HuH-7.5 (cell line): Measurements from ENCODE around the gene GP1BB.
A peak's percentile ranks its signal among the peaks of the same experiment; 100 is the strongest.
"Not testable (repeated sequence)": the region's sequence is repeated elsewhere in the genome, so short reads cannot be mapped to it uniquely, and the experiment has no call there.

Experiments
- DNase-seq: peaks from one replicate; pipeline ENCODE4 v3.0.0; 2011; ENCODE audit warnings: low spot score

Gene GP1BB

DNA sequence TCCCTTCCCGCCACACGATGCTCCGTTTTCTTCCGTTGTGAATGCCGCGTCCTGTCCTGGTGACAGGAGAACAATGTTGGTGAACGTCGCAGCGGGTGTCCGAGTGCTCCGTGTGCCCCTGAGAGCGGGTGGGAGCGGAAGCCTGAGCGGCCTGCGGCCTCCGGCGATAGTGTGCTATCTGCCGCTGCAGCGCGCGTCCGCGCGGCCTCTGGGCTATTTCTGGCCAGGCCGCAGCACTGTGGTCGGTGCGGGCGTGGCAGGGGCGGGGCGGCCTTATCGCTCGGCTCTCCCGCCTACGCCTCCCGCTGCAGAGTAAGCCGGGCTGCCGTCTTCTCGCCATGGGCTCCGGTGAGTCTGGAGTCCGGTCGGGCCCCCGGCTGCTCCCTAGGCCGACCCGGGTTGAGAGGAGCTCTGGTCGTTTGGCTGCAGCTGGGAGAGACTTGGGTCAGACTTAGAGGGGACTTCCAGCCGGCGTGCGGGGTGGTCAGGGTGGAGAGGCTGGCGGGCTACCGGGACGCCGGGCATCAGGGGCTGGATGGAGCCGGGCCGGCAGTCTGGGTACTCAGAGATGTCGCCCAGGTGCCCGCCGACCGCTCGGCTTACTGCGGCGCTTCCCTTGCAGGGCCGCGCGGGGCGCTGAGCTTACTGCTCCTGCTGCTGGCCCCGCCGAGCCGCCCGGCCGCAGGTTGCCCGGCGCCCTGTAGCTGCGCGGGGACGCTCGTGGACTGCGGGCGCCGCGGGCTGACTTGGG, at the start of gene GP1BB:
TSS of gene GP1BB (plus strand) at position 308 of the 751 bp plus-strand sequence. CDS start at position 339, 31 bp downstream.
- peak; percentile 87 for DNase-seq

DNA sequence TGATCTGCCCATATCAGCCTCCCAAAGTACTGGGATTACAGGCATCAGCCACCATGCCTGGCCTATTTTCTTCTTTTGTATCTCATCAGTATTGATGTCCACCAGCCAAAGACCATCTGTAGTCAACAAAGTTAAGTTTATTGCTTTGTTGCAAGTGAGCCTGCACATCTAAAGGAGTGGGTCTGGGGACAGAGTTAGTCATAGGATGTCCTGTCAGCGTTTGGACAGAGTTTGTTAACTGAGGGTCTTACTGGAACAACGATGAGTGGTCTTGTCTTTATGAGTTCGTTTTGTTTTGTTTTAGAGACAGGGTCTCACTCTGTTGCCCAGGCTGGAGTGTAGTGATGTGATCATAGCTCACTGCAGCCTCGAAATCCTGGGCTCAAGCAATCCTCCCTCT, 49.7 kb upstream of the GP1BB start:
- DNase-seq: no peak

DNA sequence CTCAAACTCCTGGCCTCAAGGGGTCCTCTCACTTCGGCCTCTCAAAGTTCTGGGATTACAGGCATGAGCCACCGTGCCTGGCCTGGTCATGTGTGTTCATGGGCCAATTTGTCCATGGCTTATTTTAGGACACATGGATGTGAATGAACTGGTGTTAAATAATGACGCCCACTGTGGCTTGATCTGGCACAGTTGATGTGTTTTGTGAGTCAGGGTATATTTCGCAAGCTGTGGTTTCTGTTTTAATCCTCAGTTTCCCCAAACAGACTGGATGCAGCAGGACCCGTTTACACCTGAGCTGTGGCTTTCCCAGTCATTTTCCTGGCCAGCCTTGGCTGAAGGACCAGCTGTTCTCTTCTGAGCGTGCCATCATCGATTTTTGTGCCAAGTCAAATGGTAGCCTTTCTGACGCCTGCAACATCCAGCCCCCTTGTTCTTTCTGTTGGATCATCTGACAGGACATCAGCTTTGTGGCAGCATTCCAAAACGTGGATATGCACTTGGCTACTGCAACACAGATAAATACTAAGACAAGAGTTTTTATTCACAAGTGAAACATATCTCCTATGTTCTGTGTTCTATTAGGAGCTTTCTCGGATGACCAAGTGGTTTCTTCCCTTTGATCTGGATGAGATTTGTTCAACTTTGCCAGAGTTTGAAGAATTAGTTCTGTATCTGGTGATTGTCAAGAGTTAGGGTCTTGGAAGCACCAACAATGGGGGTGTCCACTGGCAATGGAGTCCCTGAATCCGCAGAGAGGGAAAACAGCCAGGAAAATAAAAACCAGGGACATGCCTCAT, 49.0 kb upstream of the GP1BB start:
- DNase-seq: no peak

DNA sequence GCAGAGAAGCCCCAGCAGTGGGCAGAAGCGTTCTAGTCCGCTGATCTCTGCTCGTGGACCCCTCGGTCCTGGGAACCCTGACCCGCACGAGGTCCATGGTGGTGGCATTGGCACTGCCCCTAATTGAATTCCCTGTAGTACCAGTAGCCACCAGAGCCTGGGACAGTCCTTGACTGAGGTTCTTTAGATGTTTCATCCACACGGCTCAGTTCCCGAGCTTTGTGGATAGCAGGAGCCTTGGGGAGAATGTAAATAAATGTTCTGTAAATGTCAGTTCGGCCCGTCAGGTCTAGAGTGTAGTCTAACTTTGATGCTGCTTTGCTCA, 48.4 kb upstream of the GP1BB start:
- no peak for DNase-seq

DNA sequence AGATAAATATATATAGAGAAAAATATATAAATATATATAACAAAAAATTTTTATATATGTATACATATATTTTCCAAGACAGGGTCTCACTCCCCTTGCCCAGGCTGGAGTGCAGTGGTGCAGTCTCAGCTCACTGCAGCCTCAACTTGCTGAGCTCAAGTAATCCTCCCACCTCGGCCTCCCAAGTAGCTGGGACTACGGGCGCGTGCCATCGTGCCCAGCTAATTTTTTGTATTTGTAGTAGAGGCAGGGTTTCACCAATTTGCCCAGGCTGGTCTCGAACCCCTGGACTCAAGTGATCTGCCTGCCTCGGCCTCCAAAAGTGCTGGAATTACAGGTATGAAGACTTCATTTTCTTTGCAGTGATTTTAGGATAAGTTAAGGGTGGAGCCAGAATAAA, 47.9 kb upstream of the GP1BB start:
- no peak for DNase-seq

DNA sequence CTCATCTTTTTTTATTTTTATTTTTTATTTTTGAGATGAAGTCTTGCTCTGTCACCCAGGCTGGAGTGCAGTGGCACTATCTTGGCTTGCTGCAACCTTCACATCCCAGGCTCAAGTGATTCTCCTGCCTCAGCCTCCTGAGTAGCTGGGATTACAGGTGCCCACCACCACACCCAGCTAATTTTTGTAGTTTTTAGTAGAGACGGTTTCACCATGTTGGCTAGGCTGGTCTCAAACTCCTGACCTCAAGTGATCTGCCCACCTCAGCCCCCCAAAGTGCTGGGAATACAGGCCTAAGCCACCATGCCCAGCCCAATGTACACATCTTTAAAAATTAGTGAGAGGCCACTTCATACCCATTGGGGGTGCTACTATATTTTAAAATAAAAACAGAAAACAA, 46.9 kb upstream of the GP1BB start:
- DNase-seq: not testable (repeated sequence)

DNA sequence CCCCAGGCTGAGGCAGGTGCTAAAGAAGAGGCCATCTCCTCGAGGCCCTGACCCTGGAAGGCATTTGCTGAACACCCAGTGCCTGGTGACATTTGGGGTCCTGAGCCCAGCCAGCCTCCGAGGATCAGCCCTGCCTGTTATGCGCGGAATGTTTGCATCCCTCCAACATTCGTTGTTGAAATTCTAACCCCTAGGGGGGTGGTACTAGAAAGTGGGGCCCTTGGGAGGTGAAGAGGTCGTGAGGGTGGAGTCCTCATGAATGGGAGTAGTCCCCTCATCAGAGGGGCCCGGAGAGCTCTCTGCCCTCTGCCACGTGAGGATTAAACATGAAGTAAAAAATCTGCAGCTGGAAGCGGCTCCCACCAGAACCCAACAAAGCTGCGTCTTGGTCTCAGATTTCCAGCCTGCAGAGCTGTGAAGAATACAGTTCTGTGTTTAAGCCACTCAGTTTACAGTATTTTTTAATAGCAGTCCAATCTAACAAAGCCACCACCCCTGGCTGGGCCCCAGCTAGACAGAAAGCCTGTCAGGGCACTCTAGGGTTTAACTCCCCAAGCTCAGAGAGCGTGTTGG, 44.3 kb upstream of the GP1BB start:
- no peak for DNase-seq

DNA sequence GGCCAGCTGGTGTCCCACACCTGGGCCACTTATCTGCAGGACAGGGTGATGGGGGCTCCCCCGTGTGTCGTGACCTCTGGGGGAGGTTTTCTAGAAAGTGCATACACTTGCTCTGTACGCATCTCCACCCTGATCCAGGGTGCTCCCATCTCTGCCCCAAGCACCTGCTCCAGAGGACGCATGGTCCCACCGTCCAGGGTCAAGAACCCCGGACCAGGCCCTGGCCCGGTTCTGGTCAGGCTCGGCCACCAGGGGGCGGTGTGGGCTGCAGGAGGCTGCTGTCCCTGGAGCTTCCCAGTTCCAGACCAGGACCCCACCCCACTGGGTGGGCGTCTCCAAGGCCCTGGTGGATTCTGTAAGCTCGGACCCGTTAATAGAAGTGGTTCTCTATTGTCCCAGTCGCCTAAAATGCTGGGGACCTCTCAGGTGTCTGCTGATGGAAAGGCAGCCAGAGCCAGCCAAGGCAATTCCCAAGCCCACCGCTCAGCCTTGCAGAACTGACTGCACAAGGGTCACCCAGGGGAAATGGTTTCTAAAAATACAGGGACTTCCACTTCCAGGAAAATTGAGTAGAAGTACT, 43.7 kb upstream of the GP1BB start:
- DNase-seq: no peak

DNA sequence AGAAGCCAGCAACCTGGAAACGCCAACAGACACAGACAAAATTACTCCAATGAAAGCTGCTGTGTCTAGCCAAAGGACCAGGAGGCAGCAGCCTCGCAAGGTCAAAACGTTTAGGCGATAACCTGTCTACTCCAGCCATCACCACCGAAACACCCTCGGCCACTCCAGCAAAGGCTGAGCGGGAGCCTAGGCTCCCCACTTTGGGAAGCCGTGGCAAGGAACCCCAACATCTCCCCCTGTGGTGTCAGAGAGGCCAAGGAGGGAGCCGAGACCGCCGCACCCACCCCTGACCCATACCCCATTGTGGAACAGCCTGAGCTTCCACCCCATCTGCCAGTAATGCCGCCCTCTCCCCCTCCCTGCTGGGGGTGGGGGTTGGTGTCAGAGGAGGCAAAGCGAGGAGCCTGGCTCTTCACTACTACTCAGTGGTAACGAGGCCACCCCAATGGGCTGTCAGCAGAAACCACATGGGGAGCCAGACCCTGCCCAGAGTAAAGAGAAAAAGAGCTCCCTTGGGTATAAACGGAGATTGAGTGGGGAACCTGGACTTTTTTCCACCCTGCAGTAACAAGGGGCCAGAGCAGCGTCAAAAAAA, 43.0 kb upstream of the GP1BB start:
- DNase-seq: no peak

DNA sequence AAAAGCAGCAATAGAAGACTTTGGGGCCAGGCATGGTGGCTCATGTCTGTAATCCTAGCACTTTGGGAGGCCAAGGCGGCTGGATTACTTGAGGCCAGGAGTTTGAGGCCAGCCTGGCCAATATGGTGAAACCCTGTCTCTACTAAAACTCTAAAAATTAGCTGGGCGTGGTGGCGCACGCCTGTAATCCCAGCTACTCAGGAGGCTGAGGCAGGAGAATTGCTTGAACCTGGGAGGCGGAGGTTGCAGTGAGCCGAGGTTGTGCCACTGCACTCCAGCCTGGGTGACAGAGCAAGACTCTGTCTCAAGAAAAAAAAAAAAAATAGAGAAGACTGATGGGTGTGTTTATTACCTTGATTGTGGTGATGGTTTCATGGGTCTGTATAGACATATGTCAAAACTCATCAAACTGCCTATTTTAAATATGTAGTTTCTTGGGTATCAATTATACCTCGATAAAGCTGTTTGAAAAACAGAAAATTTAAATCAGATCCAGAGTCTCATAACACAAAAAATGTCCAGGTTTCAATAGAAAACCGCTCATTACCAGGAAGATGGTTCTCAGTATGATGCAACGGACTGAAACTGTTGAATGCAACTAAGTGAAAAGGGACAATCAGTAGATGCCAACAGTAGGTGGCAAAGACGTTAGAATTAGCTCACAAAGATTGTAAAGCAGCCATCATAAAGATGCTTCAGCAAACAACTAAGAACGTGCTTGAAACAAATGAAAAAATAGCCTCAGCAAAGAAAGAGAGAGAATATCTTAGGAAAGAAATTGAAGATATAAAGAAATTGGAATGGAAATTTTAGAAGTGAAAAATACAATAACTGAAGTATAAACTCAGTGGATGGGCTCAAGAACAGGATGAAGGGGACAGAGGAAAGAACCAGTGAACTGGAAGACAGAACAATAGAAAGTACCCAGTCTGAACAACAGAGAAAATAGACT, 42.2 kb upstream of the GP1BB start:
- DNase-seq: no peak

DNA sequence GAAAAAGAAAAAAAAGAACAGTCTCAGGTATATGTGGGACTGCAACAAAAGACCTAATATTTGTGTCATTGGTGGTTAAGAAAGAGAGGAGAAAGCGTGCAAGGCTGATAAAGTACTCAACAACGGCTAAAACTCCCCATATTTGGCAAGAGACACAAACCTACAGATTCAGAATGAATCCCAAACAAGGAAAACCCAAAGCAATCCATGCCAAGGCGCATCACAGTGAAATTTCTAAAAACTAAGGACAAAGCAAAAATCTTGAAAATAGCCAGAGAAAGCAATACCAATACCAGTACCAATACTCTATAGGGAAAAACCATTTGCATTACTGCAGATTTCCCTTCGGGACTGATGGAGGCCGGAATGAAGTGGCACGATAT, 41.5 kb upstream of the GP1BB start:
- no peak for DNase-seq

DNA sequence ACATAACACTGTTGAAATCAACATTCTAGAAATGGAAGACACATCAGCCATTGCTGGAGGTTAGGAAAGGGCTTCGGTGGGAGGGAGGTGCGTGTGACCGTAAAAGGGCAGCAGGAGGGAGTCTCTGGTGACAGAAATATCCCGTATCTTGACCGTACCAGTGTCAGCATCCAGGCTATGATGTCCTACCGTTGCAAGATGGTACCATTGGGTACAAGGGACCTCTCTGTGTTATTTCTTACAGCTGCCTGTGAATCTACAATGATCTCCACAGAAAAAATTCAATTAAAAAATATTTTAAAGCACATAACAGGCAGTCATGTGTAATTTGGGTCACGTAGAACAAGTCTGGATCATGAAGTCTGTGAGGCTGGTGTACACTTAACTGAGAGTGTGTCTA, 36.4 kb upstream of the GP1BB start:
- DNase-seq: no peak

DNA sequence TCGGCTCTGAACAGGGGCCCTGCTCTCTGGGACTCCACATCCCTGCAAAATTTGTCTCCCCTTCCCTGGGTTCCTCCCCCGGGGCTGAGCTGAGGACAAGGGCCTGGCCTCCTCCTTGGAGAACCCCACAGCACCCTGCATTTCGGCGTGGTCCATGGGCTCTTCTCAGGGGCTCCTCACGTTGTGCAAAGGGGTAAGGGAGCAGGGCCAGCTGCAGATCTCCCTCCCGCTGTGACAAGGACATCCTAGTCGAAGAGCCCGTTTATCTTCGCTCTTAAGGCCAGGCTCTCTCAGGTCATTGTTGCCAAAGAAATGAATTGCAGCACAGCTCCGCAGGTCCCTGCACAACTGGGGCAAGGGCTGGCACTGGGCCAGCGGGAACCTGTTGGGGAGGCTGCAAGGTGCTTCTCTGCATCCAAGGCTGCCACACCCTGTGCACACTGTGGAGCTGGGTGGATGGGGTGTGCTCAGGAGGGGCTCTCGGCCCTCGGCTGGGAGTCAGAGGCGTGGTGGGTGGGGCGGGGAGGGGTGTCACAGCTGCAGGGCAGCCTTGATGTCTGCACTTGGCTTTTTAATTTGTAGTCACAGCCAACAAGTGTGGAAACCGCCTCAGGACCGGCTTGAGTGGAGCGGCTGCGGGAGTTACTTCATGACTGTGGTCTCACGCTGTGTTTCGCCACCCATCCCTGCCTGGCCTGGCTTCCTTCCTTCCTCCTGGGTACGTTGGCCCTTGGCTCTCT, 35.6 kb upstream of the GP1BB start:
- no peak for DNase-seq

DNA sequence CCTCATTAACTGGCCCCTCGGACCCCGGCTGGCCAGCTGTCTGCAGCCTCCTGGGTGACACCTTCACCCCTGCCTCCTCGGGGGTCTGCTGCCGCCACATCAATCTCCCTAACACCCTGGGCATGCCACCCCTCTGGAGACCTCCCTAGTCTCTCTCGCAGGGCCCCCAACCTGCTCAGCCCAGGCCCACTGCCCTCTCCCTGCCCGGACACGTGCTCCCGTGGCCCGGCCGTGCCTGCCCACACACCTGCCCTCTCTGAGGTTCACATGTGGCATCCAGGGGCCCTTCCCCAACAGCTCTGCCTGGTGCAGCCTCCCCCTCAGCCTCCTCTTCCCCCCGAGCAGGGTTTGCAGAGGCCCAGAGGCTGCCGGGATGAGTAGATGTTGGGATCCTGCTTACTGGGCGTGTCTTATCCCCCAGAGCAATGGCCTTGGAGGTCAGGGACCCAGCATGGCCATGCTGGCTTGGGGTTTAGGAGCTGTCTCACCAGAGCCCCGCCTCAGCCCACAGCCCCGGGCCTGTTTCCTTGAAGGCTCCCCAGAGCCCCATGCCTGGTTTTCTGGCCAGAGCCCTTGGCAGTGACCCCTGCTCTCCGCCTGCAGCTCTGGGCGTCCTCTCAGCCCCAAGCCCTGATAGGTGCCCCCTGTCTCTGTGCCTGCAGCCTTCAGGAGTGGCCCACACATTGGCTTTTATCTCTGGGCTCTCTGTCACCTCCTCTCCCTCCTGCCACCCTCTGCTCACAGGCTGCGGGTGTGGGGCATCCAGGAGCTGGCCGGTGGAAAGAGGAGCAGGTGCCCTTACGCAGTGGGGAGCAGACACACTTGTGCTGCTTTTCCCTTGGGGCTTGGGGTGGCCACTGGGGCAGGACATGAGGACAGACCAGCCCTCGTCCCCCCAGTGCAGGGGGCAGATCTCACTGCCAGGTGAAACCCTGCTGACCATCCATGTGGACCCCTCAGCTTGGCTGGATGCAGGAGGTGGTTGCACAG, 34.7 kb upstream of the GP1BB start:
- DNase-seq: no peak

DNA sequence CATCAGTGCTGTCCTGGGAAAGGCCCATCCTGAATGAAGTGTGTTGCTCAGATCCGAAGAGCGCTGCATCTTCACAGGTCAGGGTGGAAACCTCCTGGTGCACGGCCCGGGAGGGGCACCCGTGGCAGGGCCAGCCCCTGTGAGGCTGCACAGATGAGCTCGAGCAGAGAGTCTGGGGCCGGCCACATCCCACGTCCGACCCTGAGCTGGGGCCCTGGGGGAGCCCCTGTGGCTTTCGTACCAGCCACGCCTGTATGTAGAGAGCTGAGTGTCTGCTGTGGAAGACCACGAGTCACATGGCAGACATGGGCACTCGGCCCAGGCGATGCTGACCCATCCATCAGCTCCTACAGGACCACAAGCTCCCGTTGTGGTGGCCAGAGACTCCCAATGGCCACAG, 33.9 kb upstream of the GP1BB start:
- no peak for DNase-seq

DNA sequence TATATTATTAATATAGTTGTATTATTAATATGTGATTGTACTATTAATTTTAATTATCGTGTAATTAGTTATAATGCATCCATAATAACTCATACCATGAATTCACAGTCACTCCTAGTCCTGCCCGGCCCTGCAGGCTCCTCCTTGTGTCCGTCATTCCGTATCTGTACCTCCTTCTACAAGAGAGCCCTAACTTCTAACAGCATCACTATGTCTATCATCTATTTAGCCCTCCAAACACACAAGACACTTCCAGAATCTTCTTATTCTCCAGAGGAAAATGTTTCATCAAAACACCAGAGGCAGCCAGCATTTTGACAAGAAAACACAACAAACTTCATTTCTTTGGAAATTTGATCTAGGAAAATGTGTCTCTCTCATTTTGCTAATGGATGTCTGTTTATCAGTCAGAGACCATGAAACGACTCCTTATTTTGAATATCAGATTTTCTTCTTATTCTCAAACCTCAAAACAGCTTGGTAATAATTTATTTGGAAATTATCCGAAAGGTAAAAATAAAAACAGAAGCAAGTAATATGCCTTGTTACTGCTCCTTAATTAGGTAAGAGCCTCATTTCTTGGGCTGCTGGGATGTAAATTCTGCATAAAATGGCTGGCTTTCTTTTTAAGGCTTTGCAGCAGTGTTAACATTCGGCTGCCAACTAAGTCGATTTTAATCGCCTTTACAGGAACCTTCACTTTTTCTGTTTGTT, 32.2 kb upstream of the GP1BB start:
- no peak for DNase-seq

DNA sequence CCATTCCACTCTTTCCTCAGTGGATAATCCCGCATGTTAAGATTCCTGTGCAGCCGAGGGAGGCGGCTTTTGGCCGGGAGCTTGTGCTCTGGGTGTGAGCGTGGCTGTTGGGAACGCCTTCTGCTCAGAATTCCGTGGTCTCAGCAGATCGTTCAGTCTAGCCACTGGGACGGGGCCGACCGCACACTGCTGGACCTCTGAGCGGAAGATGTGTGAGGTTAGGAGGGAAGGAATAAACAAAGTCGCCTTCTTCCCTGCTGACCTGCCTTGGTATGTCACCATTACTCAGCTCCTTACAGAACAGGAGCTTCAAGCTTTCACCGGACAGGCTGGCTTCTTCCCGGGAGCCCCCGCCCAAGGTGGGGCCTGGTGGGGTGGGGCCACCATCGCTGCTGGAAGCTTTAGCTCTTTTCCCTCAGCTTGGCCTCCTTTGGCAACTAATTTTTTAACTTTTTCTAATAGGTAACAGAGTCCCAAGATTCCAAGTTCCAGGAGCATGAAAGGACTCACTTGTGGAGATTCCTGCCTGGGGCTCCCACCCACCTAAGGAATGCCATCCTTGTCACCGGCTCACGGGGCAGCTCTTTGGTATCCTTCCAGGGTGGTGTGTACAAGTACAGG, 31.5 kb upstream of the GP1BB start:
- no peak for DNase-seq

DNA sequence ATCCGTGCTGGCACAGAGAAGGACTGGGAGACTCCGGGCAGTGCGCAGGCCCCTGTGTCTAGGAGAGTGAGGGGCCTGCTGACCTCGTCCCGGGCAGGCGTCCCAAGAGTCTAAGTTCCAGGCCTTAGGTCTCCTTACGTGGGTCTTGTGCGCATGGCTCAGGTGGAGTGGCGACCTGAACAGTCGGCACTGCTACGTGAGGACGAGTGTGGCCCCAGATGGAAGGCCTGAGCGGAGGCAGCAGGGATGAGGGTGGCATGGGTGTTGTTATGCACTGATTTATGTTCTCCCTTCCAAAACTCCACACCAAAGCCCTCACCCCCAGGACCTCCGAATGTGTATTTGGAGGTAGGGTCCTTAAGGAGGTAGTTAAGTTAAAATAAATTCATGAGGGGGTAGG, 29.8 kb upstream of the GP1BB start:
- no peak for DNase-seq
